ENCODE data around the gene CSN3.

The CSN3 gene

DNA sequence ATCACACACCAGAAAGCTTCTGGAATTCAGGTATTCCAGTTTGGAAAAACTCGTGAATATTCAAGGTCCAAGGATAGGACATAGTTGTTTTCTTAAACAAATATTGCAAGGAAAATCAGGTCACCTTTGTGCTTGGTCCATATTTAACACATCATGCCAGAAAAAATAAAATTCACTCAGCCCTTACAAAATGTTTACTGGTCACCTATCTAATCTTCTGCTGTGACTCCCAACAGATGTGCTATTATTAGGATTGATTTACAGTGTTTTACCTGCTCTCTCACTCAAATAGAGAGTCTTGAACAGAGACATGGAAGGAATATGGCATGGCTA is 9.5 kb downstream of the CSN3 start:
- TF ChIP-seq, protein P1, sequence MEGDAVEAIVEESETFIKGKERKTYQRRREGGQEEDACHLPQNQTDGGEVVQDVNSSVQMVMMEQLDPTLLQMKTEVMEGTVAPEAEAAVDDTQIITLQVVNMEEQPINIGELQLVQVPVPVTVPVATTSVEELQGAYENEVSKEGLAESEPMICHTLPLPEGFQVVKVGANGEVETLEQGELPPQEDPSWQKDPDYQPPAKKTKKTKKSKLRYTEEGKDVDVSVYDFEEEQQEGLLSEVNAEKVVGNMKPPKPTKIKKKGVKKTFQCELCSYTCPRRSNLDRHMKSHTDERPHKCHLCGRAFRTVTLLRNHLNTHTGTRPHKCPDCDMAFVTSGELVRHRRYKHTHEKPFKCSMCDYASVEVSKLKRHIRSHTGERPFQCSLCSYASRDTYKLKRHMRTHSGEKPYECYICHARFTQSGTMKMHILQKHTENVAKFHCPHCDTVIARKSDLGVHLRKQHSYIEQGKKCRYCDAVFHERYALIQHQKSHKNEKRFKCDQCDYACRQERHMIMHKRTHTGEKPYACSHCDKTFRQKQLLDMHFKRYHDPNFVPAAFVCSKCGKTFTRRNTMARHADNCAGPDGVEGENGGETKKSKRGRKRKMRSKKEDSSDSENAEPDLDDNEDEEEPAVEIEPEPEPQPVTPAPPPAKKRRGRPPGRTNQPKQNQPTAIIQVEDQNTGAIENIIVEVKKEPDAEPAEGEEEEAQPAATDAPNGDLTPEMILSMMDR (conservative IDR thresholded peaks at IDR 0.05; ENCODE audit: low read depth, low read length): no peak
- H3K4me3 ChIP-seq (ENCODE audit: low read depth, low read length): no peak overlapping the region
- DNase-seq (ENCODE audit: low read depth): no peak

DNA sequence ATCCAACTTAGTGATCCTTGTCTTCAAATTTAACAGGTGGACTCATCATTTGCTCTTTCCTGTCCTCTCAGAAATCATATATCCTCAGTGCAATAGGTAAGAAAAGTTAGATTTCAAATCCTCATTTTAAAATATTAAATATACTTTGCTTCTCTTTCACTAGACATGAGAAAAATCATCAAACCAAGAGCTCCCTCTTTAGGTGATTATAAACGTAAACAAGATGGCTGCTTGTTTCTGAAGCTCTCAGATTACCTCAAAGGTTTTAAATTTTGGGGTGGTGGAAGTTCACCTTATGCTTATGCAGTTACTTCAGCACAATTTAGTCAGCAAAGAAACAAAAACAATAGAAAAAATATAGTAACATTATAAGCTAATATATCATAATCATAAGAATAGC is 27.3 kb downstream of the CSN3 start:
- DNase-seq (ENCODE audit: low read depth): peak; percentile 48
- H3K4me3 ChIP-seq (ENCODE audit: low read depth, low read length): no peak overlapping the region
- TF ChIP-seq, protein P1 (conservative IDR thresholded peaks at IDR 0.05; ENCODE audit: low read depth, low read length): peak; percentile 36

DNA sequence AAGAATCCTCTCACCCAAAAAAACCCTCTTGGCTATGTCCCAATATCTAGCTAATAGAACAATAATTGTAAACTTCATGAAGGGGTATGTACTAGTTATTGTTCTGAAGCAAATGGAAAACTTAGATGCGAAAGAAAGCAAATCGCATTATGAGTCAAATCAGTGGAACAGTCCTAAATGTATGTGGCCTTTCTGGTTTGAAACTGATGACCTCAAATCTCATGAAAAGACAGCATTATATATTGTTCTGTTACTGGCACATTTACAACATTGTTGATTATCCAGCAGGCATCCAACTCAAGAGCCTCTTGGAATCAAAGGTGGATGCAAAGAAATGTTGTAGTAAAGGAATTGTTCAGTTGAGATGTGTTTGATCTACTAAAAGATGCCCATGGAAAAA is 34.7 kb downstream of the CSN3 start:
- TF ChIP-seq, protein P1 (conservative IDR thresholded peaks at IDR 0.05; ENCODE audit: low read depth, low read length): no peak
- DNase-seq (ENCODE audit: low read depth): no peak
- no peak overlapping the region for H3K4me3 ChIP-seq (ENCODE audit: low read depth, low read length)

DNA sequence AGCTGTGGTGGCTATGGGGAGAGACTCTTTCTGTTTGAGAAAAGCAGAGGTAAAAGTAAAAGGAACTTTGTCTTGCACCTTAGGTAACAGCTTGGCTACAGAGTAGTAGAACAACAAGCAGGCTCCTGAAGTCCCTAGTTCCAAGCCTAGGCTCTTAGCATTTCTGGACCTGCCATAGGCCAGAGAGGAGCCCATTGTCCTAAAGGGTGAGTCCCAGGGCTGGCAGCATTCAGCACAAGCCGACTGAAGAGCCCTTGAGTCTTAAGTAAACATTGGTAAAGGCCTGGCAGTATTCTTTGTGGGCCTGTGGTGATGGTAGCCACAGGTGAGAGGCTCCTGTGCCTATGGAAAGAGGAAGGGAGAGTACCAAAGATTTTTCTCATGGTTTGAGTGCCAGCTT is 38.2 kb downstream of the CSN3 start:
- TF ChIP-seq, protein P1 (conservative IDR thresholded peaks at IDR 0.05; ENCODE audit: low read depth, low read length): no peak
- no peak overlapping the region for H3K4me3 ChIP-seq (ENCODE audit: low read depth, low read length)
- no peak for DNase-seq (ENCODE audit: low read depth)

DNA sequence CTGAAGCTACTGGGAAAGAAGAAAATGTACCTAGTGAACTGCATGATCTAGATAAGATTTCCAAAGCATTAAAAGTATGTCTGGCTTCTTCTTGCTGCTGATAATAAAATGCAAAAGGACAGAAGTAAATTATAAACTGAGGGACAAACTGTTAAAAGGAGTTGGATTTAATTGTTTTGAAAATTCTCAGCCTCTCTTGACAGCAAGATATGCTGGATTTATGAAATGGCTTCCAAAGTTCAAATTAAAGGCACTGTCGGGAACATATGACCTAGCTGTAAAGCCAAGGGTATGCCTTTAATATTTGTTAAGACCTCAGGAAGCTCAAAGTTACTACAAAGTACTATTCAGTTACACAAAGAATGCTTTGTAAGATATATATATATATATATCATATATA is 46.3 kb downstream of the CSN3 start:
- no peak for DNase-seq (ENCODE audit: low read depth)
- TF ChIP-seq, protein P1 (conservative IDR thresholded peaks at IDR 0.05; ENCODE audit: low read depth, low read length): no peak
- H3K4me3 ChIP-seq (ENCODE audit: low read depth, low read length): no peak overlapping the region

DNA sequence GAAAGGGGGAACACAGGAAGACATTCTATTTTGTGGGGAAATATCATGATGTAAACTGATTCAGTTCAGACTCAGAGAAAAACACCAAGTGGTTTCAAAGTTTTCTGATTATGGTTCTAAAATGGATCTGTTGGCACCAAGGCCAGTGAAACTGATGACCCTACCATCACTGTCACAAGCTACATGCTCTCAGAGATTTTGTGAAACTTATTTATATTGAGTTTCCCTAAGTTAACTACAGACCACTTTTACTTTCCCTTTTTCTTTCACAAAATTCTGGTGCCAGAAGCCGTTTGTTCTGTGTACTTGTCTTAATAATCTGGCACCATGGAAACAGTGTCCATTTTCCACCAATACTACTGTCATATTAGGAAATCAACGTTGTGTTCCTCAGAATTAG is 48.9 kb downstream of the CSN3 start:
- no peak for DNase-seq (ENCODE audit: low read depth)
- TF ChIP-seq, protein P1 (conservative IDR thresholded peaks at IDR 0.05; ENCODE audit: low read depth, low read length): no peak
- no peak overlapping the region for H3K4me3 ChIP-seq (ENCODE audit: low read depth, low read length)

DNA sequence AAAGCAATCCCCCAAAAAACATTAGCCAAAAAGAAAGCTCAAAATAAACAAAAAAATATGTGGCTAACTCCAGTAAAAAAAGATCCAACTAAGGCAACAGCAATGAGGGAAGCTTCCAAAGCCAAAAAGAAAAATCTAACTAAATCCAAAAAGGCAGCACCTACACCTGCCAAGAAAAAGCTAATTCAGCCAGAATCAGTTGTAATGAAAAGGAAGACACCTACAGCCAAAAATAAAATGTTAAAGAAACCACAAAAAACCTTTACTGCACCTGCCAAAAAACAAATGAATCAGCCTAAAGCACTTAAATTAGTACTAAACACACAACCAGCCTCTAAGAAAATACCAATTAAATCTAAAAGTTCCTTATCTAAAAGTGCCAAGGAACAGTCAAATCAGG is 55.2 kb downstream of the CSN3 start:
- no peak for DNase-seq (ENCODE audit: low read depth)
- TF ChIP-seq, protein P1 (conservative IDR thresholded peaks at IDR 0.05; ENCODE audit: low read depth, low read length): no peak

More for the DNA sequence above, 55.2 kb downstream of the CSN3 start:
- H3K4me3 ChIP-seq (ENCODE audit: low read depth, low read length): no peak overlapping the region

Measured in choroid plexus epithelial cell (primary cell).